Choroid plexus epithelial cell (primary cell): Measurements from ENCODE around the gene SLC6A6.

Experiments used
- DNase-seq: peaks from one replicate; pipeline ENCODE4 v3.0.0-alpha.2; 2010; ENCODE audit warnings: low read depth
- H3K4me3 ChIP-seq: 2 replicates; pipeline ENCODE4 v1.5.1; 2011; ENCODE audit warnings: low read depth, mild to moderate bottlenecking, control low read depth, low read length, moderate library complexity
- CTCF ChIP-seq: conservative IDR thresholded peaks from 2 replicates; pipeline ENCODE4 v1.5.1; 2011; ENCODE audit warnings: low read depth, mild to moderate bottlenecking, control low read depth, inconsistent platforms, low read length, moderate library complexity

The SLC6A6 gene

GRCh38 chr3:14503033-14503705 is 100.8 kb downstream of the SLC6A6 start:
- H3K4me3 ChIP-seq = no peak overlapping the region
- DNase-seq = no peak
- TF ChIP-seq CTCF = no peak

GRCh38 chr3:14503706-14504065 is 101.3 kb downstream of the SLC6A6 start:
- DNase-seq = no peak
- no peak for TF ChIP-seq CTCF
- H3K4me3 ChIP-seq = no peak overlapping the region

- H3K4me3 ChIP-seq = no peak overlapping the region
- no peak for TF ChIP-seq CTCF
- DNase-seq = no peak
Measured at GRCh38 chr3:14505001-14505802, 102.8 kb downstream of the SLC6A6 start.

- no peak overlapping the region for H3K4me3 ChIP-seq
- DNase-seq = no peak
- no peak for TF ChIP-seq CTCF
Measured at GRCh38 chr3:14505803-14506500, 103.5 kb downstream of the SLC6A6 start.

GRCh38 chr3:14506626-14507304 is 104.4 kb downstream of the SLC6A6 start:
- DNase-seq = no peak
- no peak for TF ChIP-seq CTCF
- H3K4me3 ChIP-seq = no peak overlapping the region

GRCh38 chr3:14507305-14507741 is 104.9 kb downstream of the SLC6A6 start:
- no peak overlapping the region for H3K4me3 ChIP-seq
- no peak for TF ChIP-seq CTCF
- DNase-seq = no peak
